Sigmoid colon (tissue), 7 donors: ENCODE results near the gene ATXN1. TPM values are rescaled to one million over a fixed set of nuclear protein-coding genes. Genes with fewer than 3 reads are reported as not detected.
"Not testable (repeated sequence)": the region's sequence is repeated elsewhere in the genome, so short reads cannot be mapped to it uniquely, and the experiment has no call there.

Experiments
- DNase-seq: peaks from one replicate; pipeline ENCODE4 v3.0.0-alpha.2; 2019
- H3K27ac ChIP-seq, 4 donors: fragments of 200-600 bp; sonication (generic); one replicate each; pipeline ENCODE4 v1.5.1; 2016 to 2019; ENCODE audit warnings: mild to moderate bottlenecking in 1 of 4
- H3K27me3 ChIP-seq, 3 donors: fragments of 200-600 bp; sonication (generic); one replicate each; pipeline ENCODE4 v1.5.1; 2019; ENCODE audit warnings: mild to moderate bottlenecking in 1 of 3
- H3K36me3 ChIP-seq, 4 donors: fragments of 200-600 bp; sonication (generic); one replicate each; pipeline ENCODE4 v1.5.1; 2016 to 2019
- H3K4me1 ChIP-seq, 4 donors: fragments of 200-600 bp; sonication (generic); one replicate each; pipeline ENCODE4 v1.5.1; 2017 to 2019
- H3K4me3 ChIP-seq, 4 donors: fragments of 200-600 bp; sonication (generic); one replicate each; pipeline ENCODE4 v1.5.1; 2017 to 2019; ENCODE audit warnings: mild to moderate bottlenecking in 2 of 4, moderate library complexity in 1 of 4
- H3K9me3 ChIP-seq, 4 donors: fragments of 200-600 bp in 3 of 4; sonication (generic) in 3 of 4; one replicate each; pipeline versions ENCODE4 v1.5.1 to v1.6.1; 2013 to 2019
- EP300 ChIP-seq, 4 donors: sonication (generic); formaldehyde crosslinking; IDR thresholded peaks; one replicate each; pipeline ENCODE4 v1.6.1; 2017; ENCODE audit warnings: antibody characterized with exemption in 4 of 4
- POLR2A ChIP-seq, 2 donors: fragments of 450-650 bp; IDR thresholded peaks; one replicate each; pipeline ENCODE4 v1.6.1; 2016; ENCODE audit warnings: antibody characterized with exemption in 2 of 2, mild to moderate bottlenecking in 2 of 2, moderate library complexity in 2 of 2
- POLR2AphosphoS5 ChIP-seq, 4 donors: sonication (generic); formaldehyde crosslinking; IDR thresholded peaks; one replicate each; pipeline ENCODE4 v1.6.1; 2017; ENCODE audit warnings: antibody characterized with exemption in 4 of 4
- WGBS, 2 donors: extraction: QIAGEN DNeasy Blood & Tissue Kit; methylation state at CpG; one replicate each; pipeline ENCODE4 v1.1.7; 2013; 5-methylcytosine and 5-hydroxymethylcytosine counted together
- intact Hi-C: fragments of 100-400 bp; cut with DNase I; formaldehyde crosslinking; loops from one replicate; pipeline ENCODE4 v1.15.1; 2023
- polyA plus RNA-seq, 3 donors: library from polyadenylated mRNA; stranded (reverse); fragments of 200-250 nt; gene quantifications; one replicate each; pipeline ENCODE4 v1.2.3, GENCODE V29; 2013
- total RNA-seq, 4 donors: library from RNA; depleted of rRNA; stranded (reverse); fragments of >200 nt; gene quantifications; one replicate each; pipeline ENCODE4 v1.1.0, GENCODE V29; 2016
- TF ChIP-seq, protein P1 (sequence below), 4 experiments: fragments of 450-650 bp in 3 of 4; fragments of 200-600 bp in 1 of 4; IDR thresholded peaks; one replicate each; pipeline ENCODE4 v1.5.1; 2016 to 2019; ENCODE audit warnings: antibody characterized with exemption in 4 of 4, mild to moderate bottlenecking in 3 of 4, moderate library complexity in 2 of 4
- donor health status: healthy with polysubstance abuse.
- donor health status: Bipolar disorder and iron deficiency.
- donor health status: healthy.

ATXN1 gene
- total and polyA plus RNA-seq, 7 donors: 4.8 to 95.3 (median 37.7) TPM

DNA sequence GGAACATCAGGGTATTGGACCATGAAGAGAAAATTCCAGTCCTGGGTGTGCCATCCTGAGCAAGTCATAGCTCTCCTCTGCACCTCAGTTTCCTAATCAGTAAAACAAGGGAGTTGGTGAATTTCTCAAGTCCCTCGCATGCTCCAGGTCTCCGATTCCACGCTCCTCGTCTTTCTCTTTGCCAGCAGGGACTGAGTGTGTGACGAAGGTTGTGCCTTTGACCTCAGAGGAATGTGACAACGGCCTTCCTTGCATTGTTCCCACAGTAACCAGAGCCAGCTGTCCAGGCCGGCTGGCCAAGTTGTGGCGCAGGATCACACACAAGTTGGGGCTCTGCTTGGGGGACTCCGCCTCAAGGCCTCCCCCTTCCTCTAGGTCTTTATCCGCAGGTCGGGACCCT lies 217.3 kb downstream of the ATXN1 start:
- H3K9me3 ChIP-seq: no peaks in the 10 kb centered on the region
- 84% methylated on average over 11 of the region's 11 CpGs for WGBS, 2 donors
- H3K36me3 ChIP-seq: no peaks in the 10 kb centered on the region
- H3K4me1 ChIP-seq: peaks cover 0 to 19% (median 13%) of the 10 kb centered on the region in 4 donors
- peak overlapping the region in 1 of 4 donors; percentile 5 for H3K27ac ChIP-seq
- intact Hi-C loops: no loop called here
- DNase-seq: no peak
- no peak overlapping the region for H3K4me3 ChIP-seq
- no peak for TF ChIP-seq EP300 (IDR thresholded peaks at IDR 0.05)
- TF ChIP-seq, protein P1, sequence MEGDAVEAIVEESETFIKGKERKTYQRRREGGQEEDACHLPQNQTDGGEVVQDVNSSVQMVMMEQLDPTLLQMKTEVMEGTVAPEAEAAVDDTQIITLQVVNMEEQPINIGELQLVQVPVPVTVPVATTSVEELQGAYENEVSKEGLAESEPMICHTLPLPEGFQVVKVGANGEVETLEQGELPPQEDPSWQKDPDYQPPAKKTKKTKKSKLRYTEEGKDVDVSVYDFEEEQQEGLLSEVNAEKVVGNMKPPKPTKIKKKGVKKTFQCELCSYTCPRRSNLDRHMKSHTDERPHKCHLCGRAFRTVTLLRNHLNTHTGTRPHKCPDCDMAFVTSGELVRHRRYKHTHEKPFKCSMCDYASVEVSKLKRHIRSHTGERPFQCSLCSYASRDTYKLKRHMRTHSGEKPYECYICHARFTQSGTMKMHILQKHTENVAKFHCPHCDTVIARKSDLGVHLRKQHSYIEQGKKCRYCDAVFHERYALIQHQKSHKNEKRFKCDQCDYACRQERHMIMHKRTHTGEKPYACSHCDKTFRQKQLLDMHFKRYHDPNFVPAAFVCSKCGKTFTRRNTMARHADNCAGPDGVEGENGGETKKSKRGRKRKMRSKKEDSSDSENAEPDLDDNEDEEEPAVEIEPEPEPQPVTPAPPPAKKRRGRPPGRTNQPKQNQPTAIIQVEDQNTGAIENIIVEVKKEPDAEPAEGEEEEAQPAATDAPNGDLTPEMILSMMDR (IDR thresholded peaks at IDR 0.05): no peak
- TF ChIP-seq POLR2AphosphoS5 (IDR thresholded peaks at IDR 0.05): peak in 3 of 4 donors; percentile 21 to 45 (median 21)
- no peak for TF ChIP-seq POLR2A (IDR thresholded peaks at IDR 0.05)
- H3K27me3 ChIP-seq: no peaks in the 10 kb centered on the region

DNA sequence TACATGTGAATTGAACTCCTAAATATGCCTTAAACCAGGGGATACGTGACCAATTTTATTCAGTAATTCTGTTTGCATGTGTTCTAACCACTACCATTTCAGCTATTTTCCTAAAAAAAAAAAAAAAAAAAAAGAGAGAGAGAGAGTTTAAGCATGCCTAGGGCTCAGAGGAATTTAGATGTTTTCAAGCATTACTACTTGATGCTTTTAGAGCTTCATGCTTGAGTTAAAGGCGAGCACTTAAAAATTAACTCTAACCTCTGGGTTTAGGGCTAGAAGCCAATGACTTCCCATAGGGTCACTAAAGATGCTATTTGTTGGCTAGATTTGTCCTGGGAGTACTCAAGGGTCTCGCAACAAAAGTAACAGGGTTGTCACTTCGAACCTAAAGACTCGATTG lies 217.7 kb downstream of the ATXN1 start:
- Histone ChIP-seq H3K4me1 (peaks cover 0 to 19% (median 13%) of the 10 kb centered on the region in 4 donors), H3K27ac (no peak overlapping the region), H3K27me3 (no peaks in the 10 kb centered on the region), H3K4me3 (no peak overlapping the region), H3K36me3 (no peaks in the 10 kb centered on the region), H3K9me3 (no peaks in the 10 kb centered on the region)
- DNase-seq: no peak
- 91 to 96% methylated on average over 5 of the region's 5 CpGs for WGBS, 2 donors
- TF ChIP-seq EP300 (IDR thresholded peaks at IDR 0.05) (no peak), POLR2A (IDR thresholded peaks at IDR 0.05) (no peak), POLR2AphosphoS5 (IDR thresholded peaks at IDR 0.05) (no peak)
- TF ChIP-seq, protein P1 (IDR thresholded peaks at IDR 0.05): no peak
- intact Hi-C loops: no loop called here

DNA sequence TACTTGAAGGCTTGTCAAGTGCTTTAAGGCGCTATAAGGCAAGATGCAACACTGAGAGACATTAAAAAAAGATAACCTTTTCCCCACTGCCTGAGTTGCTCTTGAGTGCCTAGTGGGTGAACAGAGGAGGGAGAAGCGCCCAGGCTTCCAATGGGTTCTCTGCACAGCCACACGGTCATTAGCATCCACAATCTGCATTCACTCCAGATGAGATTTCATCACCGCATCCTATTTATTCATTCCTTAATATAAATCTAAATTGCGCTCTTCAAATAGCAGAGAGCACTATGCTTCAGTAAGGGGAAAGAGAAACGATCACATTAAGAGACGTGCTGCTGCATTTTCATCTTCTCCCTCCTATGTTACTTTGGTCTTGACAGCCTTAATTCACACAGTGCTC lies 219.2 kb downstream of the ATXN1 start:
- TF ChIP-seq POLR2AphosphoS5 (IDR thresholded peaks at IDR 0.05) (no peak), POLR2A (IDR thresholded peaks at IDR 0.05) (no peak), EP300 (IDR thresholded peaks at IDR 0.05) (no peak)
- TF ChIP-seq, protein P1 (IDR thresholded peaks at IDR 0.05): no peak
- Histone ChIP-seq H3K9me3 (no peaks in the 10 kb centered on the region), H3K27ac (peak overlapping the region in 3 of 4 donors; percentile 22 to 55 (median 41)), H3K4me1 (peaks cover 0 to 10% (median 7%) of the 10 kb centered on the region in 4 donors), H3K36me3 (no peaks in the 10 kb centered on the region), H3K27me3 (no peaks in the 10 kb centered on the region), H3K4me3 (no peak overlapping the region)
- 92 to 96% methylated on average over 7 of the region's 7 CpGs for WGBS, 2 donors
- intact Hi-C loops: no loop called here
- no peak for DNase-seq

DNA sequence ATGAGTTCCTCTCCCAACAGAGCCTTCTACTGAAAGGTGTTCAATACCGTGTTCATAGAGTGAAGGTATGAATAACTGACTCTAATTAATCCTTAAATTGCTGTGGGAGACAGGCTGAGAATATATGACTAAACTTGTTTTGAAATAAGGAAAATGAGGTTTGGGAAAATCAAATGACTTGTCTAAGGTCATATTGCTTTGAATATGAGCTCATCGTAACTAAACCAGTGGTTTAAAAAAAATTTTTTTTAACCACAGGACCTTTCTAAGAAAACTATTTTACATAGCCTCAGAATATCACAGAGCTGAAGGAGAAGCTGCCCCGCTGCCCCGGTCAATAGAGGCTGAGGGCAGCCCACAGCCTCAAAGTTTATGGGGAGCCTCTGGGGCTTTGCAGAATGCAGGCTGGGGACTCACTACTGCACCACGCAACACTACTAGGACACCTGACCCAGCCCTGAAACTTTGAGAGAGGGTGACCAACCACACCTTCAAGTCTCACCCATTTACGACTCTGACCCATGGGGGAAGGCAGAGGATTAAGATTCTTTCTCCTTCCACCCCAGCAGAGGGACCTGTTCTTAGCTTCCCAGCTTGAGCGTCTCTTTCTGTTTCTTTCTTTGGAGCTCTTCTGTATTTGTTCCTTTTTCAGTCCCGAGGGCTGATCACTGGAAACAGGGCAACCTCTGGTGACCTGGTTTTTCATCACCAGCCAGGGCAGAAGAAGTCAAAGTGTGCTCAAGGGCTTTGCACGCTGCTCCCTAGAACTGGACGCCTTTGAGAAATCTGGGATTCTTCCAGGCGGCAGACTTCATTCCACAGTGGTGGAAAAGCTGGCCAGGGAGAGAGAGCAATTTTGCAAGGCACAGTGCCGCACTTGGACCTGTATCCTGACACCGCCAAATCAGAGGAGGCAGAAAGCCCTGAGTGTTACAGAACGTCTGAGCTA lies 220.2 kb downstream of the ATXN1 start:
- TF ChIP-seq POLR2A (IDR thresholded peaks at IDR 0.05): no peak
- TF ChIP-seq, protein P1 (IDR thresholded peaks at IDR 0.05): peak in 1 of 4 experiments; percentile 13
- Histone ChIP-seq H3K27ac (peak overlapping the region in 3 of 4 donors; percentile 22 to 55 (median 41)), H3K36me3 (no peaks in the 10 kb centered on the region), H3K27me3 (no peaks in the 10 kb centered on the region), H3K4me3 (no peak overlapping the region), H3K4me1 (peaks cover 0 to 10% (median 6%) of the 10 kb centered on the region in 4 donors), H3K9me3 (no peaks in the 10 kb centered on the region)
- intact Hi-C loops: no loop called here
- peak; percentile 70 for DNase-seq
- 83% methylated on average over 14 of the region's 14 CpGs for WGBS, 2 donors

DNA sequence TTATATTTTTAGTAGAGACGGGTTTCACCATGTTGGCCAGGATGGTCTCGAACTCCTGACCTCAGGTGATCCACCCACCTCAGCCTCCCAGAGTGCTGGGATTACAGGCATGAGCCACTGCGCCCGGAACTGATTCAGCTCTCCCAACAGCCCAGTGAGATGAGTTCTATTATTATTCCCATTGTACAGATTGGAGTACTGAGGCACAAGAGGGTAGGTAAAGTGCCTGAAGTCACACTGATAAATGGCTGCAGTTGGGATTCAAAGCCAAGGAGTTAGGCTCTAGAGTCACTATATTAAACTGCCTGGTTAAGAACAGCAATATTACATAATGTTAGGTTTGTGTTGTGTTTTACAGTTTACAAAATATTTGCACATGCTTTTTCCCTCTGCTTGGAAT lies 220.9 kb downstream of the ATXN1 start:
- 94 to 96% methylated on average over 4 of the region's 4 CpGs for WGBS, 2 donors
- H3K36me3 ChIP-seq, H3K4me3 ChIP-seq, H3K9me3 ChIP-seq, H3K4me1 ChIP-seq, H3K27me3 ChIP-seq, DNase-seq, H3K27ac ChIP-seq, intact Hi-C loops: not testable (repeated sequence)
